8988T (cell line): Measurements from ENCODE around the gene P2RX3.
"Not testable (repeated sequence)": the region's sequence is repeated elsewhere in the genome, so short reads cannot be mapped to it uniquely, and the experiment has no call there.

Source experiments
- DNase-seq: peaks from one replicate; pipeline ENCODE4 v3.0.0; 2011

Gene P2RX3

DNA sequence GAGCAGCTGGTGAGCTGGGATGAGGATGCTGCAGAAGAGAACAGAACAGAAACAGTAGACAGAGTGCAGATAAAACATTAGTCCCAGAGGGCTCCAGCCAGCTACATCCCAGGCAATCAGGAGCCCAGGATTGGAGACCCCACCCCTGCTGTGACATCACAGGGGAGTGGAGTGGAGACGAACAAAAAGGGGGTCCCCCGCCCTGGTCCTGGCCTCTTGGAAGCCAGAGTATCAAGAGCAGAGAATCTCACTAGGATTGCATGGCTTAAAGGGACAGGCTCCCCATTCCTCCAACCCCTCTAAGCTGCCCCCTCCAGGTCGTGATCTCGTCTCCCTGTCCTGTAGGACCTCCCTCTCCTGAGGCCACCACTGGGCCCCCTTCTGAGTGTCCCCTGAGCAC, at the start of gene P2RX3:
P2RX3 (plus strand) TSS at position 211 of the 400 bp plus-strand sequence. CDS start 199 bp downstream, outside the sequence.
- DNase-seq = no peak

DNA sequence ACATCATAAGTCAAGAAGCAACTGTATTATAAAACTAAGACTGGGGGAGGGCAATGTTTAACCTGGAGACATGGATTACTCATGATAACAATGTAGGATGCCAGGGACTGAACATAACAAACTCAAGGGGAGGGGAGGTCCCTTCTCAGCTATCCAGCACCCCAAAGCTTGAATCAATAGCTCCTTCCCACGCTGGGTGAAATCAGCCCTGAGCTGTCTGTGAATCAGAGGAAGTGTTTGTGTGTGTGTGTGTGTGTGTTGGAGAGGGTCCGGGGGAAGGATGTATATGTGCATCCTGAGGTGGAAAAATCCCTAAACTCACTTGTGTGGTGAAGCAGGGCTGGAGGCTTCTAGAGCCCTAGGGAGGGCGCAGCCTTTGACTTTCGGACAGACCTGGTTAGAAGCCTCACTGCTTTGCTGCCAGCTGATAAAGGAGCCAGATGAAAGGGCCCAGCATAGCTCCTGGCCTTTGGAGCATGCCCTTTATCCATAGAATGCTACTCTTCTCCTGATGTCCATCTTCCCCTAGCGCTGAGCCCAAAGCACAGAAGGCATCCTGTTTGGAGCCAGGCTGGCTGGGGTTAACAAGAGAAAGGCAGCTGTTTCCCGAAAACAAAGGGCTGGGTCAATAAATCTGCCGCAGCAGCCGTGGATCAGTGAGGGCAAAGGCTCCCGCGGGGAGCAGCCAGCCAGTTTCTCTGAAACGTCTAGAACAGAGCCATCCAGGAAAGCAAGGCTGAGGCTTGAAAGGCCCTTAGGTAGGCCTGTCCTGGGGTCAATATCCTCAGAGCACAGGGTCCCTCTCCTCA, 49.2 kb upstream of the P2RX3 start:
- DNase-seq = no peak

DNA sequence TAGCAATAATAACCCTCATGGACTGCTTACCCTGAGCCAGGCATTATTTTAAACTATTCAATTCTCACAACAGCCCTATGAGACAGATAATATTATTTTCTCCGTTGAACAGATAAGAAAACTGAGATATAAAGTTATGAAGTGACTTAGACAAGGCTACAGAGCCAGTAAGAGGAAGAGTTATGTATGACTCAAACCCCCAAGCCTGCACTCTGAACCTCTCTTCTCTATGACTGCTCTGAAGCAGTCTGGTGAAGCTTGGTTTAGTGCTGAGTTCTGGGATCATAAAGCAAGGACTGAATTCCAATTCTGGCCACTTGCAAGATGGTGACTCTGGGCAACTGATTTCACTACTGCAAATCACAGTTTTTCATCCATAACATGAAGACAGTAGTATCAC, 47.9 kb upstream of the P2RX3 start:
- DNase-seq = no peak

DNA sequence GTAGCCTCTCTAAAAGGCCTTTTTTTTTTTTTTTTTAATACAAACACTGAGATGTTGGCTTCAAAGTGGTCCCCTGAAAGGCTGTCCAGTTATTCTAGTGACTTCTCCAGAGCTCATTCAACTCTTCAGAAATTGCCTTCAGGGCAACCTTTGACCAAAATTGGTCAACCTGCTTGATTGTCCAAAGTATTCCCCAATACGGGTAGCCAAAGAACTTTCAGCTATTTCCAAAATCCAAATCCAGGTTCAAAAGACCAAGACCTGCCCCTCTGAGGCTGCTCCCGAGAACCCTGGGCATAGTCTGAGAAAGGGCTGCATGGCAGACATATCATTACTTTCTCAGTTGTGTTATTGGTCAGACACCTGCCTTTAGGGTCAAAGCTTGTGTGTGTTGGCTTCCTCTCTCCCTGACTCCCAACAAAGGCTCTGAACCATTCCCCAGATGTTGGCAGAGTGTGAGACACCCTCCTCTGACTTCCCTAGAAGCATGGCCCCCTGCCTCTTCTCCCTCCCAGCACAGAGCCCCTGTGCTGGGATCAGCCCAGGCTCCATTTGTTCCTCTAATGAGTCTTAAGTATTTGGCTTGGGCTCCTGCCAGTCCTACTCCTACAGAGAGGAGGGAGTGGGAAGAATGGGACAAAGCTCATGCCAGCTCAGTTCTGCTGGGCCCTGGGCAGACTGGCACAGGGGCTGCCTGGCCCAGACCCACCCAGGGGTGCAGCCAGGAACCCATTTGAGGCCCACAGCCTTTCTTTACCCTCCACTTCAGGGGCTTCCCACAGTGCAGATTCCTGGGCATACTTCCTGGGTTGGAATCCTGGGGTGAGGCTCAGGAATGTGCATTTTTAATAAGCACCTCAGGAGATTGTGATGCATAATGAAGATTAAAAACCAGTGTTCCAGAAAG, 43.7 kb upstream of the P2RX3 start:
- no peak for DNase-seq

DNA sequence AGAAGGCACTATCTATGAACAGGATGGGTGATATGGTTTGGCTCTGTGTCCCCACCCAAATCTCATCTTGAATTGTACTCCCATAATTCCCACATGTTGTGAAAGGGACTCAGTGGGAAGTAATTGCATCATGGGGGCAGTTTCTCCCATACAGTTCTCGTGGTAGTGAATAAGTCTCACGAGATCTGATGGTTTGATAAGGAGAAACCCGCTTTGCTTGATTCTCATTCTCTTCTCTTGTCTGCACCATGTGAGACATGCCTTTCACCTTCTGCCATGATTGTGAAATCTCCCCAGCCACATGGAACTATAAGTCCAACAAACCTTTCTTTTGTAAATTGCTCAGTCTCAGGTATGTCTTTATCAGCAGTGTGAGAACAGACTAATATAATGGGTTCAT, 41.9 kb upstream of the P2RX3 start:
- DNase-seq = not testable (repeated sequence)

DNA sequence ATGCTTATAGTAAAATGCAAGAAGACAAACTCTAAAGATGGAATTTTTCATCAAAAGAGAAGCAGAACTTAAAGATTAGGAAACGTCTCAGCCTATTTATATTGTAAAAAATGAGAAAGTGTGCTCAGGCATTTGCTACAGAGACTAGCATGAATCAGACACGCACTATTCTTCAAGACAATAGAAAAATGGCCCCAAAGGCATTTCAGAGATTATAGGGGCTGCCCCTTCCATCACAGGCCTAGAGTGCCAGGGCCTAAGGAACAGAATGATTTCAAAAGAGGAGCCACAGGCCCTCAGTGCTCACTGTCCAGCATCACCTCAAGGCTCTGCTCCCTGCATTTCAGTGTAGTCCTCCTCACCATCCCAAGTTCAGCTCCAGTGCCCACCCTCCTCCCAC, 40.9 kb upstream of the P2RX3 start:
- DNase-seq = no peak

DNA sequence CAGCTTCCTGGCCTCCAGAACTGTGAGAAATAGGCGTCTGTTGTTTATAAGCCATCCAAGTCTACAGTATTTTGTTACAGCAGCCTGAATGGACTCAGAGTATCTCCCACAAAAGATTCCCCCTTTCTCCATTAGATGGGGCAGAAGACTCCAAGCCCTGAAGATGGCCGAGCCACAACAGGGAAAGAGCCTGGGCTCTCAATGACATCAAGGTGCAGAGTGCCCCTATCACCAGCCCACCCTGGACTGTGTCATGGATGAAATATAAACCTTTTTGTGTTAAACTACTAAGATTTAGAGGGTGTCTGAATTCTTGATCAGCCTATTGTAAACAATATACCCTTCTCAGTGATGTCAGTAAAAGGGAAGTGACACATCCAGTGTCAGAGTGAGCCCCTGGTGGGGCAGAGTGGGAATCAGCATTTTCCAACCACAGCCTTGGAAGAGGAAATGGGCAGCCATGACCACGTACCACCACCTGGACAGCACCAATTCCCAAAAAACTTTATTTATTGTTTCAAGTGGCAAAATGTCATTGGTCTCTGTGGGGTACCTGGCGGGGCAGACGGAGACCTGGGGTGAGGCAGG, 38.9 kb upstream of the P2RX3 start:
- no peak for DNase-seq

DNA sequence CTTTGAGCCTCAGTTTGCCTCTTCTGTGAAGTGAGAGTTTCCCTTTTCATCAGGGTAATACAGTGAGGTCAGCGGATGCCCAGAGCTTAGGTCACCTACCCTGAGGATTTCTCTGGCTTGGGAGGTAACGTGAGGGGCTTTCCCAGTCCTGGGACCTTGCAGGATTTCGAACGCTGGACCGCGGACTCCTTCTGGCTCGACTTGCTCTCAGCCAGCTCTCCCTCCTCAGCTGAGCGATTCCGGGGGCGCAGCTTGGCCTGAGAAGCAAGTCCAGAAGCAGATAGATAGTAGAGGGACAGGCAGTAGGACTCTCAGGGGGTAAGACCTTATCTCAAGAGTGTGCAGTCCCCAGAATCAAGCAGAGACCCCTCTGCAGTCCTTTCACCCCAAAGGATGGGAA, 37.4 kb upstream of the P2RX3 start:
- no peak for DNase-seq

DNA sequence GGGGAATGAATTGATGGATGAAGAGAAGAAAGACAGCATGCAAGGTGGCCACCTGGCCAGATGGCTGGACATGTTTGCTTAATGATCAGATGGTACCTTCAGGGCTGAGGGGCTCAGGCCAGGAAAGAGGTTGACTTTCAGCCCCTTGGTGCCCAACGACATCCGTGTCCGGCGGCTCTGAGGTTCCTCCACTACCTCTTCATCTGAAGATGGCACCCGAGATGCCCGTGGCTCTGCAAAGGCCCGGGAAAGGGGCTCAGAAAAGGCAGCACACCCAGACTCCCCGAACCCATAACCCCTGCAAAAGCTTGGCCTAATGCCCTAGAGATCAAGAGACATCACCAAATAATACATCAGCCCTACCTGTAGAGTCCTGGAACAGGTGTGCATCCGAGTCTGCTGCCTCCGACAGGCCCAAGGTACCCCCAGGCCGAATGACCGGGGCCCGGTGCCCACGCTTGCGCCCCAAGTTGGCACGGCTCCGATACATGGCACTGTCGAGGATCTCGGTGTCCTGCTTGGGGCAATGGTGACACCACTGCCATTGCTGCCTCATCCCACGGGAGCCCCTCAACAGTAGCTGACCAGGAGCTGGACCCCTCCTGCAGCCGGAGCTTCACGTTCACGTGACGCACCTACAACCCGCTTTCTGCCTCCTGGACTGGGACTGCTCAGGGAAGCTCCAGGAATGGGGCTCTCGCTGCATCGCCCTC, 36.3 kb upstream of the P2RX3 start:
- no peak for DNase-seq

DNA sequence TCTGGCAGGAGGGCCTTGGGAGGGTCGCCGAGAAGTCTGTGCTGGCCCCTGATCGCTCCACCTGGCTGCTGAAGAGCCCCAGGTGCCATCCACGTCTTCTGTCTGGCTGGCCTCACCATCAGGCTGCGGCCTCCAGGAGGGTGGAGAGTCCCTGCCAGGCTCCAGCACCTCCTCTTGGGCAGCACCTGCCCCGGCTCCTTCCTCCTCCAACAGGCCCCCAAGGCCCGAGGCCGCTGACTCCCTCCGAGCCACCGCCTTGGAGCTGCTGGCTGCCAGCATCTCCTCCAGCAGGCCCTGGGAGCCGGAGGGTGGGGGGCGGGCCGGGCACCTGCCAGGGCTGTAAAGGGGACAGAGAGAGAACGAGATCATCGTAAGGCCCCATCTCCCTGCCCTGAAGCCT, 35.7 kb upstream of the P2RX3 start:
- peak; percentile 9 for DNase-seq

DNA sequence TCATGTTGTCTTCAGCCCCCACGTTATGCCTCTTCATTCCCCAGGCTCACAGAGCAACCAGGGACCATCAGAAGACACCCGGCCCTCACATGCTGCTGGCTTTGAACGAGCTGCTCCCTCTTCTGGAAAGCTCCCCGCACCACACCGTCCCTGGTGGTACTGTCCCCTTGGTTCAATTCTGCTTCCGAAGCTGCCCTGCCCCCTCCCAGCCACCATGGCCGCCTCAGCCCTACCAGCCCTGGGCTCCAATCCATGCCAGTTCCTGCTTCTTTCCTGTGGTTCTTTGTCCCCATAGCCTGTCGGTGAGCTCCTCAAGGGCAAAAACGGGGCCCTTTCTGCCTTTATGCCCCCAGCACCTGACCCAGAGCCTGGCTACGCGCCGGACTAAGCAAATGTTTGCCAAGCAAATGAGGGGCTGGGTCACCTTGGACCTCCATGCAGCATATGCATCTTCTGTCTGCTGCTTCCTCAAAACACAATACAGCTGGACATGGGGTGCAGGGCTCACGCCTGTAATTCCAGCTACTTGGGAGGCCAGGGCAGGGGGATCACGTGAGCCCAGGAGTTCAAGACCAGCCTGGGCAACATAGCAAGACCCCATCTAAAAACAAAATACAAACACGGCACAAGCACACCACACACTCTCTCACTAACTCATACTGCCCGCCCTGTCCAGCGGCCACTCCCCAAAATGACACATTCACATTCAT, 34.7 kb upstream of the P2RX3 start:
- DNase-seq = peak; percentile 29

DNA sequence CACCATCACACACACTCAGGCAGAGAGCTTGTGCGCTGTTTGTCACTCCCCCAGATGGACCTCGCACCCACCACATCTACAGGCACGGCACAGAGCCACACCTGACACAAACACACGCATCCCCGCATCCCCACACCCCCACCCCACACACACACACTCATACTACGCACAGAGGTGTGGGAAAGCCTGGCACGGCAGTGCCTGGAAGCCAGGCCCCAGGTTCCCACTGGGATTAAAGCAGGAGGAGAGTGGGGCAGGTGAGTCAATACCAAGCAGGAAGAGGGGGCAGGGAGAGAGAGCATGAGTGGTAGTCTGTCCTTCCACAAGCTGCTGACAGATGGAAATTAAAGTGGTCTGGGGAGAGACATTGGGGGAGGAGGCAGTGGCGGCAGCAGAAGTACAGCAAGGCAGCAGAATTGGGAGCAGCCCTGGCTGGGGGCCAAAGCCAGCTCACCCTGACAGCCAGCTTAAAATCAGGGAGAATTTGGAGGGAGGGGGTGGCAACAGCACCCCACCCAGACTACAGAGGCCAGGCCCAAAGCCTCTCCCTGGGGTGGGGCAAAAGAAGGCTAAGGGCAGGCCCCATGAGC, 34.1 kb upstream of the P2RX3 start:
- DNase-seq = peak; percentile 7

DNA sequence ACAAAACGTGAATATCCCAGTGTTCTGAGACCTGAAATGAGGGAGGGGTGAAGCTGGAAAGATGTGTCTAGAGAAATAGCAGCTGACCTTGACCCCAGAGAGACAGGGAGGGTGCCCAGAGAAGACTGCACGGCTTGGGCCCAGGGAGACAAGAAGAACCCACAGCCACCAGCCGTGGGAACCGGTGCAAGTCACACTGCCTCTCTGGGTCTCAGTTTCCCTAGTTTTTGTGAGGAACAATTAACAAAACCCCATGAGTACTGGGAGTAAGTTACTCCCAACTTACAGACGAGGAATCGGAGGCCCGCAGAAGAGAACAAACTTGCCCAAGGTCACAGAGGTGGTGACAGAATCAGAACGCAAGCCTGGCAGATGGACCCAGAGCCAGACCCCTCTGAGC, 32.6 kb upstream of the P2RX3 start:
- peak; percentile 6 for DNase-seq

DNA sequence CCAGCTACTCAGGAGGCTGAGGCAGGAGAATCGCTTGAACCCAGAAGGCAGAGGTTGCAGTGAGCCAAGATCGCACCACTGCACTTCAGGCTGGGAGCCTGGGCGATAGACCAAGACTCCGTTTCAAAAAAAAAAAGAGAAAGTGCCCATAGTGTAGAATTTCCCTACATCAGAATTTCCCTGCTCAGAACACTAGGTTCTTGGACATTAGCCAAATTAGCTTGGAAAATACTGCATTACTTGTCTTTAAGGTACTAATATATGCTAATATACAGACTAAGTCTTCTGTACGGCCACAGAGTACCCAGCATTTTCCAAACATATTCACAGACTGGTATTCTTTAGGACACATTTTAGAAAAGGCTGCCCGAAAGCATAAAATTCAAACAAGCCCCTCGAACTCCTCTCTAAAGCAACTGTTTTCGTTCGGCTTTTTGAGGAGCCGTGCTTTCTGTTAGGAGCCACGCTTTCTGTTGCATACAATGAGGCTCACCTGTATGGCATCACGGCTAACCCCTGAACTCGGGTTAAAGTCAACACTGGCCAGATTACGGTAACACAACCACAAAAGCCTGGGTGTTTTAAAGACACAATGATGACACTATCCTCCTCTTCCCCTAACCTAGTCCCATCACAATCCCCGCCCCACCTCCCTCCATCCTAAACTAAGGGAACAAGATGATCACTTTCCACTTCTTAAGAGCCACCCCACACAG, 31.8 kb upstream of the P2RX3 start:
- no peak for DNase-seq

DNA sequence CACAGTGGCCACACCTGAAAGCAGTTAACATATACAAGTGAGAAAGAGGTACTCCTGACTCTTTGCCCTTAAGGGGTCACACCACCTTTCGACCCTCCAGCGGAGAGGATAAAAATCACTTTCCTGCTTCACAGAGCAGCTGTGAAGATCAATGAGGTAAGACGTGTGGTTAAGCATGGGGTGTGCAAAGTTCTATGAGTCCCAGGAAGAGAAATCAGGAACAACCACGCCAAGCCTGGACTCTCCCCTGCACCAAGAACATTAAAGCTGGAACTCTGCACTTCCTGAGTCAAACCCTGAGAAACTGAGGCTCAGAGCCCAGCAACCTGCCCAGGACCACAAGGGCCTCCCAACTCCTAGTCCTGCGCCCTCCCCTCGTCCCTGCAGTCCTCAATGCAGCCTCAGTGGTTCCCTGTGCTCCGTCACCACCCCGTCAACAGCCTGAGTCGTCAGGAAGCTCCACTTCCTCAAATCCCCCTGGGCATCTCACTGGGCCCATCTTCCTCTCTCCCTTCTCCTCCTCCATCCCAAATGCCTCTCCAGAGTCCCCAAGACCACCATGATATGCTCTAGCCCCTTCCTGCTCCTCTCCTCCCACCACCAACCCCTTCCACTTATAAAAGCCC, 31.1 kb upstream of the P2RX3 start:
- DNase-seq = no peak

DNA sequence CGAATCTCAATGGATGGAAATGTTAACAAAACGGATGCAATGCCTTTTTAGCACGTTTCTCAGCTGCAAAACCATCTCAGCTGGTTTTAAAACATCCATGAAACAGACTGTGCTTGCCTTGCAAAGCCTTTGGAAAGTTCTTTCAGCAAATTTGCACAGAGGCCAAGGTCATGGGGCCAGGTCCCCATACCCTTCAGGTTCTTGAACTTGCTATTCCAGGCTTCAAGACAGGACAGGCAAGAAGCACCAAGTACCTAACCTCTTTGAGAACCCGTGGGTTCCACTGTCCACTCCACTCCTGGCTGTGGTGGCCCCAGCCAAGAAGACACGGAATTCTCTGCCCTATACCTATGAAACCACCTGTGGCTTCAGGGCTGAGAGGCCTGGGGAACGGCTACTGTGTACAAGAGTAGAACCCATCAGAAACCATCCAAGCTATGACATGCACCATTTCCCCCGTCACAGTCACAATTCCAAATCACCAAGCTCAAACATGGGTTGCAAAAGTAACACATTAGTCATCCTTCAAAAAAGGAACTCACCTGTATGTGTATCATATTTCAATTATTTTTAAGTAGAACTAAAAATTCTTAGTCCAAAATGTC, 30.4 kb upstream of the P2RX3 start:
- DNase-seq = no peak

DNA sequence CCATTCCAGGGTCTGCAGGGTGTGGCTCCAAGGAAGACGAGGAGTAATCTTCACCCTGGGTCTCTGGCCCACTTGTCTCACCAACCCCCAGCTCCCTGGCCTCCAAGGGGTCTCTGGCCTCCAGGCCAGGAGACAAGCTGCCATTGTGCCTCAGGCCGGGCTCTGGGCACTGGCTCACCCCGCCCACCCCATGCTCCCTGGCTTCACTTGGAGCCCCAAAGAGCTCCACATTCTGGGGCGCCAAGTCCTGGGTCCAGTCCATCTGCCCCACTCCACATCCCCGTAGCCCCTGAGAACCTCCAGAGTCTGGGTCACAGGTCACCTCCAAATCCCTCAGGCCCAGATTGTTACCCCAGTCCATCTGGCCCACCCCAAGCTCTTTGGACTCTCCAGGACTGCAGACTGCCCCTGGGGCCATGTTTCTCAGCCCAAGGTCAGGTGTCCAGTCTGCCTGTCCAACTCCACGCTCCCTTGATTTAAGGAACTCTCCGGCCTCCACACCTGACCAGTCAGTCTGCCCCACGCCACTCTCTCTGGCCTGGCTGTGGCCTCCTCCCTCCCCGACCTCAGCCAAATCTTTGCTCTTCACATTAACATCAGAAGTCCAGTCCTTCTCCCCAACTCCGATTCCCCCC, 29.6 kb upstream of the P2RX3 start:
- no peak for DNase-seq

DNA sequence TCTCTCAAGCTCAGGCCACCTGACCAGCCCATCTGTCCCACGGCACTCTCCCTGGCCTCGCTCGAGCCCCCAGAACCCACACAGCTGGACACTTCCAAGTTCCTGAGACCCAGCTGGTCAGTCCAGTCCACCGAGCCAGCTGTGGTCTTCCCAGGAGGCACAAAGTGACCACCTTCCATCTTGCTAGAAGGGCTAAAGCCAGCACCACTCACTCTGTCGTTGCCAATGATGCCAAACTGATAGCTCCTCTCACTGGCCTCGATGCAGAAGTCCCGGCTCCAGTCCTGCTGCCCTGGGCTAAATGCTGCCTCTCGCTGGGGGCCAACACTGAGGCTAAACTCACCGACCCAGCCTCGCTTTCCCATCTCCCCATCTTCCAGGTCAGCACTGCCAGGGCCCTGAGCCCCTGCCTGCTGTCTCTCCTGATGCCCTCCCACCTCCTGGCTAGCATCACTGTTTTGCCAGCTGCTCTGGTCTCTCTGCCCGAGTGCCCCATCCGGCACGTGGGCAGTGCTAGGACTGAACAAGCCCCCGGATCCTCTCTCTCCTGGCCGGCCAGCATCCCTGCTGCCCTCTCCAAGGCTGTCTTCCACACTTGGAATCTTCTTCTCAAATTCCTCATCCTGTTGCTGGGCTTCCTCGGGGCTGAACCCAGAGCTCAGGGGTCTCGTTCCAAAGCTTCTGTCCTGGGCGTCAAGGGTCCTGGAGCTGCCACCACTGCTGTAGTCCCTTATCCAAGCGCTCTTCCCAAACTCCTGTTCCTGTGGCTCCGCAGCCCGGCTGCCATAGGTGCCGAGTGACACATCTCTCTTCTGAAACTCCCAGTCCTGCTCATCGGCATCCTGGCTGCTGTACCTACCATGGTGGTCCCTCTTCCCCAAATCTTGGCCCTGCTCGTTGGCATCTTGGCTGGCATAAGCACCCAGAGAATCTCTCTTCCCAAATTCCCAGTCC, 28.8 kb upstream of the P2RX3 start:
- DNase-seq = no peak

DNA sequence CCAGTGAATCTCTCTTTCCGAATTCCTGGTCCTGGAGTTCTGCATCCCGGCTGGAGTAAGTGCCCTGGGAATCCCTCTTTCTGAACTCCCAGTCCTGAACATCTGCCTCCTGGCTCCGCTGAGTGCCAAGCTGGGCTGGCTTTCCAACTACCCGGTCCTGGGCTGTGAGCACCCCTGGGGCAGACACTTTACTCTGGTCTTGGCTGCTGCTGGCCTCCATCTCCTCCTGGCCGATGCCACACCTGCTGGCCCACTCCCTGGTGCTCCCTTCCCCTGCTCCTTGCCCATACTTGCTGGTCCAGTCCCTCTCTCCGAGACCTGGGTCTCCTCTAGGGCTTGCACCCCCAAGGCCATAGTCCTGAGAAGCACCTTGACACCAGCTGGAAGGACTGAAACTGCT, 28.1 kb upstream of the P2RX3 start:
- no peak for DNase-seq
